ENCODE results near the gene RSPH6A.

DNA sequence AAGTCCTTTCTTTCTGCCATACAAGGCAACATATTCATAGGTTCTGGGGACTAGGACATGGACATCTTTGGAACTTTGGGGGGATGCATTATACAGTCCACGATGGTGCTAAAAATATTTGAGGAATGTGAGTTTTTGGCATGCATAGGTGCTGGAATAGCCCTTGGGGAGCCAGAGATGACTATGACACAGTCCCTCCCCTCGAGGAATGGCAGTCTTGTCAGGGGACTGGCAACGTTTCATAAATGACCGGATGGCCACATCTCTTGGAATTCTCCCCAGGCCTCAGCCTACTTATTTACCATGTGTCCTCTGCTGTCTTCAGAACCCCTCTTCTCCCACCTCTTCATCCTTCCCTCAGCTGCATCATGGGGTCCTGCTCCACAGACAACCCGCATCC is 68.2 kb downstream of the RSPH6A start:
- TF ChIP-seq POLR2A (IDR thresholded peaks at IDR 0.05; ENCODE audit: low read depth, low read length) (no peak), RAD21 (IDR thresholded peaks at IDR 0.05; ENCODE audit: low read length) (no peak), CHD1 (IDR thresholded peaks at IDR 0.05; ENCODE audit: low read depth, low read length) (no peak), FOS (IDR thresholded peaks at IDR 0.05; ENCODE audit: low read depth, low read length) (no peak), MXI1 (IDR thresholded peaks at IDR 0.05; ENCODE audit: borderline replicate concordance, low read depth, low read length) (no peak)
- TF ChIP-seq, protein P1, sequence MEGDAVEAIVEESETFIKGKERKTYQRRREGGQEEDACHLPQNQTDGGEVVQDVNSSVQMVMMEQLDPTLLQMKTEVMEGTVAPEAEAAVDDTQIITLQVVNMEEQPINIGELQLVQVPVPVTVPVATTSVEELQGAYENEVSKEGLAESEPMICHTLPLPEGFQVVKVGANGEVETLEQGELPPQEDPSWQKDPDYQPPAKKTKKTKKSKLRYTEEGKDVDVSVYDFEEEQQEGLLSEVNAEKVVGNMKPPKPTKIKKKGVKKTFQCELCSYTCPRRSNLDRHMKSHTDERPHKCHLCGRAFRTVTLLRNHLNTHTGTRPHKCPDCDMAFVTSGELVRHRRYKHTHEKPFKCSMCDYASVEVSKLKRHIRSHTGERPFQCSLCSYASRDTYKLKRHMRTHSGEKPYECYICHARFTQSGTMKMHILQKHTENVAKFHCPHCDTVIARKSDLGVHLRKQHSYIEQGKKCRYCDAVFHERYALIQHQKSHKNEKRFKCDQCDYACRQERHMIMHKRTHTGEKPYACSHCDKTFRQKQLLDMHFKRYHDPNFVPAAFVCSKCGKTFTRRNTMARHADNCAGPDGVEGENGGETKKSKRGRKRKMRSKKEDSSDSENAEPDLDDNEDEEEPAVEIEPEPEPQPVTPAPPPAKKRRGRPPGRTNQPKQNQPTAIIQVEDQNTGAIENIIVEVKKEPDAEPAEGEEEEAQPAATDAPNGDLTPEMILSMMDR (conservative IDR thresholded peaks at IDR 0.05; ENCODE audit: low read depth, low read length): no peak

Measured in IMR-90 (cell line).